Measurements from ENCODE around the gene PNPLA1.

PNPLA1 gene

DNA sequence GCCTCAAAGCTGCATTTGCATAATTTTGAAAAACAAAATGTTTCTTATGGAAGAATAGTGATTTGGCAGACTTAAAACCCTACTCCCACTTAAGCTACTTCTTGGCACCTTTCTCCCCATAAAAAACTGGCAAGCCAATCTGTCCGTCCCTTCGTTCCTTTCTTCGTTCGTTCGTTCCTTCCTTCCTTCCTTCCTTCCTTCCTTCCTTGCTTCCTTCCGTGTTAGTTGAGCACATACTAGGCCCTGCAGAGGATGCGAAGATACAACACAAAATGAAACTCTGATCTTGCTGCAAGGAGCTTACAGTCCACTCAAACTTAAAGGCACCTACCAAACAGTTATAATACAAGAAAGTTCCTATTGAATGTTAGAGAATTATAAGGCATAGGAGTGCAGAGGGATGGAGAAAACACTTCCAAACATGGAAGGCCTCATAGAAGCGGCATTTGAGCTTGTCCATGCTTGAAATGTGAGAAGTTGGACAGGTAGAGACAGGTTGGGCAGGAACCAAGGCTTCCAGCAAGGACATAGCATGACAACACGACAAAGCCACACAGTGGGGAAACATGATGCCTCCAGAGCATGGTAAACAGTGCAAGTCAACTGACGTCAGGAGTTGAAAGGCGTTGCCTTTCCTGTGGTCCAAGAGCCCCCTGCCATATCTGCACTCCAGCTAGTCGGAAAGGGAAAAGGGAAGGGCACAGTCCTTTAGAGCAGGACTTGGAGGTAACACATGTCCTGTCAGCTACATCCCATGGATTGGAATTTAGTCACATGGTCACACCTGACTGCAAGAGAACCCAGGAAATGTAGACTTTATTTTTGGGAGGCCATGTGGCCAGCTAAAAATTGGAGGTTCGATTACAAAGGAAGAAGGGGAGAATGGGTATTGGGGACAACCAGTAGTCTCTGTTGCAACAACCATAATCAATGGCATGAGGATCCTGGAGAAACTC, 7.0 kb downstream of the PNPLA1 start:
- H3K4me3 ChIP-seq (ENCODE audit: low read depth, low read length), result no peak overlapping the region
- TF ChIP-seq, protein P1, sequence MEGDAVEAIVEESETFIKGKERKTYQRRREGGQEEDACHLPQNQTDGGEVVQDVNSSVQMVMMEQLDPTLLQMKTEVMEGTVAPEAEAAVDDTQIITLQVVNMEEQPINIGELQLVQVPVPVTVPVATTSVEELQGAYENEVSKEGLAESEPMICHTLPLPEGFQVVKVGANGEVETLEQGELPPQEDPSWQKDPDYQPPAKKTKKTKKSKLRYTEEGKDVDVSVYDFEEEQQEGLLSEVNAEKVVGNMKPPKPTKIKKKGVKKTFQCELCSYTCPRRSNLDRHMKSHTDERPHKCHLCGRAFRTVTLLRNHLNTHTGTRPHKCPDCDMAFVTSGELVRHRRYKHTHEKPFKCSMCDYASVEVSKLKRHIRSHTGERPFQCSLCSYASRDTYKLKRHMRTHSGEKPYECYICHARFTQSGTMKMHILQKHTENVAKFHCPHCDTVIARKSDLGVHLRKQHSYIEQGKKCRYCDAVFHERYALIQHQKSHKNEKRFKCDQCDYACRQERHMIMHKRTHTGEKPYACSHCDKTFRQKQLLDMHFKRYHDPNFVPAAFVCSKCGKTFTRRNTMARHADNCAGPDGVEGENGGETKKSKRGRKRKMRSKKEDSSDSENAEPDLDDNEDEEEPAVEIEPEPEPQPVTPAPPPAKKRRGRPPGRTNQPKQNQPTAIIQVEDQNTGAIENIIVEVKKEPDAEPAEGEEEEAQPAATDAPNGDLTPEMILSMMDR (IDR thresholded peaks at IDR 0.05; ENCODE audit: borderline replicate concordance, insufficient read depth, low read depth, low read length), result no peak

DNA sequence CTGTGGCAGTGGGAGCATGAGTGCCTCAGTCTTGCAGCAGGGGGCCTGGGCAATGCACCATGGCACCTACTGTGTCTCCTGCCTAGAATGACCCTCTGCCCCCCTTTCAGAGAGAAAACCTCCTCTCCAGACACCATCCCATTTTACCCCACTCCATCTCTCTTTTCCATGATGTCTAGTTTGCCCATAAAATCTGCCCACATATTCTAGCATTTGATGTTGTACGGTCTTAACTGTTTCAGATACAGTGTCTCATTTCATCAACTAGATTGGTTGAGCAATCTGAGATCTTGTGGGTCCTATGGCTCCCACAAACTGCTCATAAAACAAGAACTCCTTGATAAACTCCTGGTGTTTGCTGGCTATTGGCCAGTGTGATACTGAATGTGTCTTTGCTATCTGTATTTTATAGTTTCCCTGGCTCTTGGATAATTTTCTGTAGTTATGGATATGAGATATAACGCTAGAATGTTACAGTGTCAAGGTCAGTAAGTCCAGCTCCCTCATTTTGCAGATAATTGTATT, 8.1 kb downstream of the PNPLA1 start:
- H3K4me3 ChIP-seq (ENCODE audit: low read depth, low read length), result no peak overlapping the region
- TF ChIP-seq, protein P1 (IDR thresholded peaks at IDR 0.05; ENCODE audit: borderline replicate concordance, insufficient read depth, low read depth, low read length), result no peak

DNA sequence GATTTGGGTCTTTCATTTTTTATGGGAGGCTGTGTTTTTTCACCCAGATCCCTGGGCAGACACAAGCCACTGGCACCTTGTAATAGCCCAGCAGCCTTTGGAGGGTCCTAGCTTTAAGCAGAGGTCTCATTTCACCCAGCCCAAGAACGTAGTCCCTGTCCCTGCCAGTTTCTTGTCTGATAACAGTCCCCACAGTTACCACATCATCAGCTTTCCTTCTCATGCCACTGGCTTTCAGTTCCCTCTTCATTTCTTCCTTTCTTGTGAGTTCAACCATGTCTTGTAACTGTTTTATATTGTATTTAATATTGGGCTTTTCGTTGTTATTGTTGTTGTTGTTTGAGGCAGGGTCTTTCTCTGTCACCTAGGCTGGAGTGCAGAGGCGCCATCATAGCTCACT, 10.6 kb downstream of the PNPLA1 start:
- TF ChIP-seq, protein P1 (IDR thresholded peaks at IDR 0.05; ENCODE audit: borderline replicate concordance, insufficient read depth, low read depth, low read length), result no peak
- H3K4me3 ChIP-seq (ENCODE audit: low read depth, low read length), result no peak overlapping the region

DNA sequence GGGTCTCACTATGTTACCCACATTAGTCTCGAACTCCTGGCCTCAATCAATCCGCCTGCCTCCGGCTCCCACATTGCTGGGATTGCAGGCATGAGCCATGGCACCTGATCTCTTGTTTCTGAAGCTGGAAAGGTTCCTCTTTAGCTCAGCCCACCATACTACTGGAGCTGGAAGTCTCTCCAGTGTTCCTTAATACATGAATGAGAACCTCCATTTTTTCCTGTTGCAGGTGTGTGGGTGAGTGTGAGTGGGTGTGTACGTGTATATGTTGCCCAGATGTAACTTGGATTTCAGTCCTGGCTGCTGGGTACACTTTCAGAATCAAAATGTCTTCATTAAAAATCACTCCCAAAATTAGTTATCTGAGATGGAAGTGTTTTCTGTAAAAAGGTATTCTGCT, 11.1 kb downstream of the PNPLA1 start:
- H3K4me3 ChIP-seq (ENCODE audit: low read depth, low read length), result no peak overlapping the region
- TF ChIP-seq, protein P1 (IDR thresholded peaks at IDR 0.05; ENCODE audit: borderline replicate concordance, insufficient read depth, low read depth, low read length), result no peak

DNA sequence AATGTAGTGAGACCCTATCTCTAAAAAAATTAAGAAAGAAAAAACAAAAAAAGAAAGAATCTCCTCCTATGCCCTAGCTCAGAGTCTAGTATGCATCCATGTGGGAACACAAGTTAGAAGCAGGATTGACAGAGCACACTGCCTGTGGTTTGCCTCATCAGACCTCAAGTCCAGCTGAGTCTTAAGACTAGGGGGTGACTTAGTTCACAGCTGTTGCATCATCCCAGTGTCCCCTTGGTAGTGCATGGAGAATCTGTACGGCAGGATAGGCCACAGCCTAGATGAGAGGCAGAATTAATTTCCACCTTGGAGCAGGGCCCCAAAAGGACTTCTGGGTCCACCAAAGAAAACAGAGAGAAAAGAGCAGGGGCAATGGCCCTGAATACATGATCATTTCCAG, 13.7 kb downstream of the PNPLA1 start:
- no peak overlapping the region for H3K4me3 ChIP-seq (ENCODE audit: low read depth, low read length)
- TF ChIP-seq, protein P1 (IDR thresholded peaks at IDR 0.05; ENCODE audit: borderline replicate concordance, insufficient read depth, low read depth, low read length), result no peak

DNA sequence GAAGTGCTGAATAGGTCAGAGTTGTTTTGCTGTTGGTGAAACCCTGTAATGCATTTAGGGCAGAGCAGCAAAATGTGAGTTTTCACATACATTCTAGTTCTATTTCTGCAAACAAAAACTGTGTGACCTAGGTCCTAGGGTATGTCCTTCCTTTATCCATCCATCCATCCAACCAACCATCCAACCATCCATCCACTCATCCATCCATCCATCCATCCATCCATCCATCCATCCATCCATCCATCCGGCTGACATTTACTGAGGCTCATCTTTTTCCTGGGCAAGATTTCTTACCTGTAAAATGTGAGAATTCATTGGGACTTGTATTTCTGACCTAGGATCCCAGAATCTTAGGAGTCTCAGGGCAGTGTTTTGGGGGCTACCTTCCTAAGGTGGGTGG, 14.5 kb downstream of the PNPLA1 start:
- TF ChIP-seq, protein P1 (IDR thresholded peaks at IDR 0.05; ENCODE audit: borderline replicate concordance, insufficient read depth, low read depth, low read length), result no peak
- H3K4me3 ChIP-seq (ENCODE audit: low read depth, low read length), result no peak overlapping the region

Measured in GM12875 (cell line).